Astrocyte of the spinal cord (primary cell): ENCODE measurements around the gene PALLD.

Source experiments
- DNase-seq: peaks from one replicate; pipeline ENCODE4 v3.0.0; 2011; ENCODE audit warnings: low read depth, low spot score
- H3K4me3 ChIP-seq: 2 replicates; pipeline ENCODE4 v1.5.1; 2011; ENCODE audit warnings: low read depth, mild to moderate bottlenecking, low read length, moderate library complexity
- CTCF ChIP-seq: IDR thresholded peaks from 2 replicates; pipeline ENCODE4 v1.5.1; 2012; ENCODE audit warnings: low read depth, mild to moderate bottlenecking, low read length, inconsistent platforms
- in situ Hi-C: cut with HindIII; loops from 2 replicates; pipeline ENCODE4 v1.10.0; 2017; ENCODE audit warnings: low sequenced_read_pairs

Gene PALLD

DNA sequence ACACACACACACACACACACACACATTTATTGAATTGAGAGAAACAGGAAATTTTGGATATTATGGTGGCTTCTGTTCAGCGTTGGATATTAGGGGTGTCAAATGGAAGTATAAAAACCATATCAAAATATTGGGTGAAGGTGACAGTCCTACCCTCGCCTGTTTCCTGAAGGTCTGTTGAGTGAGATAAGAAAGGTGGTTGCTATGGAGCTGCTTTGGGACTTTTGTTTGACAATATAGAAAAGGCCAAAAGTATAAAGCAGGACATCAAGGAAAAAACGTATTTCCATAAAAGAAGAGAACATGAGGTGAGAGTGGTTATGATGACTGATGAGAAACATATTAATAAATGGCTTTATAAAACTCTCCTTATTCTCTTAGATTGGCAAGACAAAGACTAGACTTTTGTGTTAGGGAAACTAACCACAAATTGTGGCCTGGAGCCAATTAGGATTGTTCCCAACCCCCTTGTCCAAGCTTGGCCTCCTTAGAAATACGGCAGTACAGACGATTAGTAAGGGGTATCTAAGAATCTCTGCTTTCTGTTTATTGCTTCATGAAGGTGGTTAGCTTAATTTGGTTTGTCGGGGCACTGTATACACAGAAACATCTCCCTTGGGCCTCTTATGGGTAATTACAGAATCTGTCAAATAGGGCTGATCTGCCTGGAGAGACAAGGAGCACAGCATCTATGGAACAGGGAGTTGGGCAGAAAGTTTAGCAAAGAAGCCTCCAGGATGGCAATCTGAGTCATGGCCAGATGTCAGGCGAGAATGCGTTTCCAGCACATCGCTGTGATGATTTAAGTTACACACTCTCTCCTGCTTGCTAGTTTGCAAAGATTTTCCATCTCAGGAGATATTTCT lies 315.2 kb downstream of the PALLD start:
- no peak overlapping the region for H3K4me3 ChIP-seq
- TF ChIP-seq CTCF, result no peak
- in situ Hi-C loops, result no loop called here
- peak; percentile 81 for DNase-seq

GRCh38 chr4:168812806-168813205 lies 316.0 kb downstream of the PALLD start:
- no peak overlapping the region for H3K4me3 ChIP-seq
- no peak for DNase-seq
- in situ Hi-C loops, result no loop called here

DNA sequence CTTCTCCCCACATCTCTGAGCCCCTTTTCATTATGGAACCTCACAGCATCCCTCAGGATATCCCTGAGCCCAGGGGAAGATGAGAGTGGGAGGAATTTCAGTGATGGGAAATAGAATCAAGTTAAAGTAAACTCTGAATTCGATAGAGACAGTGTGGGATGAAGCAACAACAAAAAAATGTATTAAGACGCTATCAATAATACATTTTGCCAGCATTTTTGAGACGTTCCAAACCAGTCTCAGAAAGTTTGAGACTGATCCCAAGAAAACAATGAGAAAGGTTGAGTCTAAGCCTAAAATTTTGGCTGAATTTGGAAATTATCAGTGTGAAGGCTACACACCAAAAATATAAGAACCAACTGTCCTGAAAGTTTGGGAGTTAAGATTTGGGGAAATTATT lies 317.0 kb downstream of the PALLD start:
- H3K4me3 ChIP-seq, result no peak overlapping the region
- no peak for TF ChIP-seq CTCF
- no peak for DNase-seq
- in situ Hi-C loops, result no loop called here

More at GRCh38 chr4:168812806-168813205, 316.0 kb downstream of the PALLD start:
- no peak for TF ChIP-seq CTCF

- in situ Hi-C loops, result no loop called here
- H3K4me3 ChIP-seq, result no peak overlapping the region
- peak; percentile 86 for DNase-seq
- no peak for TF ChIP-seq CTCF
Measured at GRCh38 chr4:168815379-168816345, 318.8 kb downstream of the PALLD start.

DNA sequence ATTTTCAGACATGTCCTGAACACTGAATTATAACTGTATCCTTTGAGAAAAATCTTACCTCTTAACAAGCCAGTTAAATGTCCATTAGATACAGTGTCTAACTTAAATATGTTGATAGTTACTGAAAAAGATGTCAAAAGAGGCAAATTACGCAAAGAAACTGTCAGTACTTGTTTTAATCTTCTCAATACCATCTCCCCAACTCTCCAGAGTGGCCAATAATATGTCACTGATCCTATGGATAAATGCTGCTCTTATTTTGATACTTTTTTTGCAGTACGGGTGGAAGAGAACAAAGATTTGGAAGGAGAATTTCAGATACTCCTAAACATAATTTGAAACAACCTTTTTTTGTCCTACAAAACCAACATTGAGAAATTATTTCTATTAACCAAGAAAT lies 320.5 kb downstream of the PALLD start:
- in situ Hi-C loops, result no loop called here
- no peak for TF ChIP-seq CTCF
- DNase-seq, result no peak
- H3K4me3 ChIP-seq, result no peak overlapping the region

DNA sequence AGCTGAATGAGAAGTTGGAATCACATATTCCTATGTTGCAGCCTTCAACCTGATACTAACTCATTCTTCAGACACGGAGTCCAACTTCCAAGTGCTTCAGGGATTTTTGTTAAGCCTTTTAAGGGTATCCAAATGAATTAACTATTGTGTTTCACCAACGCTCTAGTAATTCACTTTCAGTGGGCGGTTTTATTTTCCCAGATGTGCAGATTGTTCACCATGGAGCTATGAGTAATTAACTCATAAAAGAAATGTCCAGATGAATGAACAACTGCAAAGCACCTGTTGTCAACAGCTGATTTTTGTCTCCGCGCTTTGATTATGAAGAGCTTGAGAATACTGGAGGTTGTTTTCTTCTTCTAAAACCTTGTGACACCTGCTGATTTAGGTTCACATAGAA lies 325.6 kb downstream of the PALLD start:
- no peak for DNase-seq
- H3K4me3 ChIP-seq, result no peak overlapping the region
- in situ Hi-C loops, result no loop called here
- TF ChIP-seq CTCF, result no peak
